K562 (cell line): ENCODE measurements around the gene UBE2H. TPM values are rescaled to one million over a fixed set of nuclear protein-coding genes. Genes with fewer than 3 reads are reported as not detected.

ENCODE experiments used
- CBFA2T2 ChIP-seq: fragments of 450-650 bp; conservative IDR thresholded peaks from 2 replicates; pipeline ENCODE4 v1.6.1; 2017; ENCODE audit warnings: mild to moderate bottlenecking
- CSDE1 ChIP-seq, 2 experiments: fragments of 450-650 bp; IDR thresholded peaks; 2 replicates each; pipeline ENCODE4 v1.6.1; 2016; ENCODE audit warnings: mild to moderate bottlenecking in 1 of 2
- EP300 ChIP-seq: IDR thresholded peaks from 2 replicates; pipeline ENCODE4 v1.6.1; 2012; ENCODE audit warnings: low read length, improper control_type of control experiment
- L3MBTL2 ChIP-seq: fragments of 450-650 bp; IDR thresholded peaks from 2 replicates; pipeline ENCODE4 v1.6.1; 2016; ENCODE audit warnings: mild to moderate bottlenecking, moderate library complexity
- NCOA6 ChIP-seq: fragments of 450-650 bp; IDR thresholded peaks from 2 replicates; pipeline ENCODE4 v1.6.1; 2017; ENCODE audit warnings: mild to moderate bottlenecking
- POLR3A ChIP-seq: IDR thresholded peaks from 2 replicates; pipeline ENCODE4 v1.6.1; 2011; ENCODE audit warnings: borderline replicate concordance, mild to moderate bottlenecking, moderate library complexity; ENCODE audit not compliant: insufficient read length, insufficient read depth; ENCODE audit errors: extremely low read depth
- RFX7 ChIP-seq: fragments of 250-450 bp; sonication (Bioruptor Pico); IDR thresholded peaks from 2 replicates; pipeline ENCODE4 v1.5.1; 2021; ENCODE audit warnings: mild to moderate bottlenecking
- ZBED1 ChIP-seq: IDR thresholded peaks from 2 replicates; pipeline ENCODE4 v1.6.1; 2014
- ZNF274 ChIP-seq: IDR thresholded peaks from 2 replicates; pipeline ENCODE4 v1.6.1; 2011; ENCODE audit warnings: low read depth, mild to moderate bottlenecking, low read length, moderate library complexity, borderline replicate concordance
- polyA plus RNA-seq, 8 experiments: library from polyadenylated mRNA; depleted of rRNA in 4 of 8; stranded (reverse) in 5 of 8; unstranded in 3 of 8; fragments of >200 nt; fragmentation: Nextera tagmentation in 2 of 8; fragmentation: Illumina TruSeq in 1 of 8; extraction: Ambion mirVana in 2 of 8; extraction: Trizol in 1 of 8; gene quantifications; 2 replicates each; pipeline versions ENCODE4 v1.2.1 to v1.2.3, GENCODE V29; 2011 to 2014; ENCODE audit warnings: inconsistent platforms in 1 of 8, missing spikeins in 1 of 8
- total RNA-seq, 7 experiments: library from RNA; depleted of rRNA in 6 of 7; stranded (reverse); fragments of >200 nt in 6 of 7; fragmentation: Illumina TruSeq in 2 of 7; extraction: Trizol in 2 of 7; gene quantifications; 2 replicates each; pipeline versions ENCODE4 v1.2.1 to v1.2.3, GENCODE V29; 2011 to 2021; ENCODE audit warnings: low replicate concordance in 1 of 7
- TF ChIP-seq, protein P1 (sequence below): sonication (generic); formaldehyde crosslinking; IDR thresholded peaks from 2 replicates; pipeline ENCODE4 v1.8.1; 2023; ENCODE audit warnings: mild to moderate bottlenecking, missing genetic modification reagents
- TF ChIP-seq, protein P2 (sequence below), 2 experiments: fragments of 250-450 bp in 1 of 2; fragments of 450-650 bp in 1 of 2; sonication (Bioruptor Pico) in 1 of 2; IDR thresholded peaks; 2 replicates each; pipeline versions ENCODE4 v1.6.1 to v1.8.0; 2016 to 2021; ENCODE audit warnings: mild to moderate bottlenecking in 2 of 2, moderate library complexity in 2 of 2, missing compliant biosample characterization in 1 of 2, missing genetic modification characterization in 1 of 2
- TF ChIP-seq, protein P3 (sequence below): sonication (generic); formaldehyde crosslinking; IDR thresholded peaks from 2 replicates; pipeline ENCODE4 v1.9.0; 2022; ENCODE audit warnings: mild to moderate bottlenecking, missing genetic modification reagents
- TF ChIP-seq, protein P4 (sequence below): fragments of 450-650 bp; IDR thresholded peaks from 2 replicates; pipeline ENCODE4 v1.6.1; 2016; ENCODE audit warnings: low read depth, mild to moderate bottlenecking, moderate library complexity
- TF ChIP-seq, protein P5 (sequence below): sonication (generic); formaldehyde crosslinking; IDR thresholded peaks from 2 replicates; pipeline ENCODE4 v1.8.0; 2022; ENCODE audit warnings: mild to moderate bottlenecking, low read depth, missing genetic modification reagents
- TF ChIP-seq, protein P6 (sequence below), 2 experiments: fragments of 200-800 bp in 1 of 2; sonication (Bioruptor generic) in 1 of 2; sonication (generic) in 1 of 2; formaldehyde crosslinking in 1 of 2; IDR thresholded peaks in 1 of 2; conservative IDR thresholded peaks in 1 of 2; 2 replicates each; pipeline versions ENCODE4 v1.5.0 to v1.6.1; 2016 to 2020; ENCODE audit warnings: missing compliant biosample characterization in 1 of 2, missing genetic modification characterization in 1 of 2, missing genetic modification reagents in 1 of 2
- TF ChIP-seq, protein P7 (sequence below): fragments of 250-450 bp; sonication (Bioruptor Pico); IDR thresholded peaks from 2 replicates; pipeline ENCODE4 v1.8.0; 2021; ENCODE audit warnings: mild to moderate bottlenecking, moderate library complexity

Gene UBE2H
- total and polyA plus RNA-seq, 9 of the 15 experiments (the other 6 are each of a cell fraction or from before 2014, with no cell fraction given): 6.3 to 33.0 (median 13.3) TPM

DNA sequence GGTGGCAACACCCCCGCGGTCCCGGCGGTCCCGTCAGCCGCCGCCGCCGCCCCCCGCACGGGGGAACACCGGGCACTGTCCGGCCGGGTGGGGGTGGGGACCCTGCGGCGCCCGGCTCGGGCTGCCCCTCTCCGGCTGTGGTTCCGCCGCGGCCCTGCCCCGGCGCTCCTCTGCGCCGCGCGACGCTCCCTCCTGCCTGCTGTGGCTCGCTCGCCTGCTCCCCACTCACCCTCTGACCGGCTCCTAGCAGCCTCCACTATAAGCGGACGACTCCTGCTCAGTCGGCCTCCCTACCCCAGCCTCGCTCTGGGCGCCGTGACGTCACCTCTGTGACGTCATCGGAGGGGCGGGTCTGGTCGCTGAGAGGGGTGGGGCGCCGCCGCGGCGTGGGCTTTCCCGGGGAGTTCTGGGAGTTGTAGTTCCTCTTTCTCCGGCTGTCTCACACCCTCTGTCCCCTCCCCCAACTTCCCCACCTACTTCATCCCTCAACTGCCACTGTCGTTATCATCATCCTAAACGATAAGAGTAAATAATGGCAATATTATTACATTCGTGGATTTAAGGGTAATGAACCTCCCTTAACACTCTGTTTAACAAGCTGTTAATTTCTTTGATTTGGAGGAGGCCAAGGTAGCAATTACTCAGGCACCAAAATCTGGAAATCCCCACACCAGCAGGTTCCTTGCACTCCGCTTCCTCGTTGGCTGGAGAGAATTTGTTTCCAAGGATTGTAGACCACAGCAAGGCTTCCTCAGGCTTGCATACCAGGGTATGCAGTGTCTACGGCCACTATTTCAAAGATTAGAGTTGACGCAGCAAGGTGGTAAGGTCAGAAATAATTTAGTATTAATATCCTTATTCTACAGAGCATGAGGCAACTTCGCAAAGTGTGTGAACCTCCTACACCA is at the start of gene UBE2H (continued):
- TF ChIP-seq, protein P1, sequence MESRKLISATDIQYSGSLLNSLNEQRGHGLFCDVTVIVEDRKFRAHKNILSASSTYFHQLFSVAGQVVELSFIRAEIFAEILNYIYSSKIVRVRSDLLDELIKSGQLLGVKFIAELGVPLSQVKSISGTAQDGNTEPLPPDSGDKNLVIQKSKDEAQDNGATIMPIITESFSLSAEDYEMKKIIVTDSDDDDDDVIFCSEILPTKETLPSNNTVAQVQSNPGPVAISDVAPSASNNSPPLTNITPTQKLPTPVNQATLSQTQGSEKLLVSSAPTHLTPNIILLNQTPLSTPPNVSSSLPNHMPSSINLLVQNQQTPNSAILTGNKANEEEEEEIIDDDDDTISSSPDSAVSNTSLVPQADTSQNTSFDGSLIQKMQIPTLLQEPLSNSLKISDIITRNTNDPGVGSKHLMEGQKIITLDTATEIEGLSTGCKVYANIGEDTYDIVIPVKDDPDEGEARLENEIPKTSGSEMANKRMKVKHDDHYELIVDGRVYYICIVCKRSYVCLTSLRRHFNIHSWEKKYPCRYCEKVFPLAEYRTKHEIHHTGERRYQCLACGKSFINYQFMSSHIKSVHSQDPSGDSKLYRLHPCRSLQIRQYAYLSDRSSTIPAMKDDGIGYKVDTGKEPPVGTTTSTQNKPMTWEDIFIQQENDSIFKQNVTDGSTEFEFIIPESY (CRISPR knock-in tag): no peak; the same call in 1 of the 2 replicates
- no peak for TF ChIP-seq NCOA6
- TF ChIP-seq, protein P2, sequence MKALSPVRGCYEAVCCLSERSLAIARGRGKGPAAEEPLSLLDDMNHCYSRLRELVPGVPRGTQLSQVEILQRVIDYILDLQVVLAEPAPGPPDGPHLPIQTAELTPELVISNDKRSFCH (CRISPR knock-in tag; IDR thresholded peaks at IDR 0.05): no peak
- TF ChIP-seq, protein P2 (tag; IDR thresholded peaks at IDR 0.05): peak; percentile 94
- TF ChIP-seq ZBED1: no peak
- no peak for TF ChIP-seq ZNF274
- TF ChIP-seq, protein P3, sequence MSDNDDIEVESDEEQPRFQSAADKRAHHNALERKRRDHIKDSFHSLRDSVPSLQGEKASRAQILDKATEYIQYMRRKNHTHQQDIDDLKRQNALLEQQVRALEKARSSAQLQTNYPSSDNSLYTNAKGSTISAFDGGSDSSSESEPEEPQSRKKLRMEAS (CRISPR knock-in tag): peak; percentile 79
- TF ChIP-seq, protein P4, sequence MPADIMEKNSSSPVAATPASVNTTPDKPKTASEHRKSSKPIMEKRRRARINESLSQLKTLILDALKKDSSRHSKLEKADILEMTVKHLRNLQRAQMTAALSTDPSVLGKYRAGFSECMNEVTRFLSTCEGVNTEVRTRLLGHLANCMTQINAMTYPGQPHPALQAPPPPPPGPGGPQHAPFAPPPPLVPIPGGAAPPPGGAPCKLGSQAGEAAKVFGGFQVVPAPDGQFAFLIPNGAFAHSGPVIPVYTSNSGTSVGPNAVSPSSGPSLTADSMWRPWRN: no peak
- TF ChIP-seq CBFA2T2: no peak
- peak in 1 of 2 experiments; percentile 96; a peak in 2 of 4 replicates for TF ChIP-seq CSDE1 (IDR thresholded peaks at IDR 0.05)
- TF ChIP-seq, protein P5, sequence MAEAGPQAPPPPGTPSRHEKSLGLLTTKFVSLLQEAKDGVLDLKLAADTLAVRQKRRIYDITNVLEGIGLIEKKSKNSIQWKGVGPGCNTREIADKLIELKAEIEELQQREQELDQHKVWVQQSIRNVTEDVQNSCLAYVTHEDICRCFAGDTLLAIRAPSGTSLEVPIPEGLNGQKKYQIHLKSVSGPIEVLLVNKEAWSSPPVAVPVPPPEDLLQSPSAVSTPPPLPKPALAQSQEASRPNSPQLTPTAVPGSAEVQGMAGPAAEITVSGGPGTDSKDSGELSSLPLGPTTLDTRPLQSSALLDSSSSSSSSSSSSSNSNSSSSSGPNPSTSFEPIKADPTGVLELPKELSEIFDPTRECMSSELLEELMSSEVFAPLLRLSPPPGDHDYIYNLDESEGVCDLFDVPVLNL (CRISPR knock-in tag): no peak
- TF ChIP-seq, protein P6, sequence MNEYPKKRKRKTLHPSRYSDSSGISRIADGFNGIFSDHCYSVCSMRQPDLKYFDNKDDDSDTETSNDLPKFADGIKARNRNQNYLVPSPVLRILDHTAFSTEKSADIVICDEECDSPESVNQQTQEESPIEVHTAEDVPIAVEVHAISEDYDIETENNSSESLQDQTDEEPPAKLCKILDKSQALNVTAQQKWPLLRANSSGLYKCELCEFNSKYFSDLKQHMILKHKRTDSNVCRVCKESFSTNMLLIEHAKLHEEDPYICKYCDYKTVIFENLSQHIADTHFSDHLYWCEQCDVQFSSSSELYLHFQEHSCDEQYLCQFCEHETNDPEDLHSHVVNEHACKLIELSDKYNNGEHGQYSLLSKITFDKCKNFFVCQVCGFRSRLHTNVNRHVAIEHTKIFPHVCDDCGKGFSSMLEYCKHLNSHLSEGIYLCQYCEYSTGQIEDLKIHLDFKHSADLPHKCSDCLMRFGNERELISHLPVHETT (CRISPR knock-in tag; conservative IDR thresholded peaks at IDR 0.05 in 1 of 2, IDR thresholded peaks at IDR 0.05 in 1 of 2): peak in 1 of 2 experiments; percentile 96; a peak in 2 of 4 replicates
- no peak; the same call in 1 of the 2 replicates for TF ChIP-seq EP300
- TF ChIP-seq L3MBTL2: peak; percentile 71
- TF ChIP-seq, protein P7, sequence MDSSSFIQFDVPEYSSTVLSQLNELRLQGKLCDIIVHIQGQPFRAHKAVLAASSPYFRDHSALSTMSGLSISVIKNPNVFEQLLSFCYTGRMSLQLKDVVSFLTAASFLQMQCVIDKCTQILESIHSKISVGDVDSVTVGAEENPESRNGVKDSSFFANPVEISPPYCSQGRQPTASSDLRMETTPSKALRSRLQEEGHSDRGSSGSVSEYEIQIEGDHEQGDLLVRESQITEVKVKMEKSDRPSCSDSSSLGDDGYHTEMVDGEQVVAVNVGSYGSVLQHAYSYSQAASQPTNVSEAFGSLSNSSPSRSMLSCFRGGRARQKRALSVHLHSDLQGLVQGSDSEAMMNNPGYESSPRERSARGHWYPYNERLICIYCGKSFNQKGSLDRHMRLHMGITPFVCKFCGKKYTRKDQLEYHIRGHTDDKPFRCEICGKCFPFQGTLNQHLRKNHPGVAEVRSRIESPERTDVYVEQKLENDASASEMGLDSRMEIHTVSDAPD: 0 out of 2 replicates have a peak, but pooled peaks have one; percentile 53
- no peak for TF ChIP-seq POLR3A
- TF ChIP-seq RFX7 (CRISPR knock-in tag): no peak
